CD4-positive, alpha-beta T cell treated with Interleukin-4 for 4 hours (primary cell): ENCODE results near the gene CPNE8.

Experiments
- DNase-seq: peaks from one replicate; pipeline ENCODE4 v3.0.0-alpha.2; 2020

Gene CPNE8

GRCh38 chr12:38614171-38614570 is 291.2 kb downstream of the CPNE8 start:
- no peak for DNase-seq

- no peak for DNase-seq
Measured at GRCh38 chr12:38610808-38611350, 294.5 kb downstream of the CPNE8 start.

- no peak for DNase-seq
Measured at GRCh38 chr12:38607295-38607694, 298.1 kb downstream of the CPNE8 start.
